DOHH2 (cell line): Measurements from ENCODE around the gene YTHDC1.

ENCODE experiments used
- H3F3A ChIP-seq: fragments of 200-600 bp; sonication (generic), shearing (Covaris generic); 2 replicates; pipeline ENCODE4 v1.6.0; 2016; ENCODE audit warnings: antibody characterized with exemption, mild to moderate bottlenecking; ENCODE audit not compliant: control insufficient read depth, insufficient read depth
- H3K27ac ChIP-seq: fragments of 200-600 bp; sonication (generic); 2 replicates; pipeline ENCODE4 v1.5.1; 2014; ENCODE audit warnings: low read depth, mild to moderate bottlenecking, low read length, moderate library complexity
- H3K27me3 ChIP-seq: fragments of 200-600 bp; sonication (generic); 2 replicates; pipeline ENCODE4 v1.6.1; 2014; ENCODE audit warnings: mild to moderate bottlenecking, low read length, mixed read lengths; ENCODE audit not compliant: control insufficient read depth
- H3K36me3 ChIP-seq: fragments of 200-600 bp; sonication (generic); 2 replicates; pipeline ENCODE4 v1.6.1; 2014; ENCODE audit warnings: mild to moderate bottlenecking, low read length, moderate library complexity, mixed read lengths; ENCODE audit not compliant: control insufficient read depth
- H3K4me1 ChIP-seq: fragments of 200-600 bp; sonication (generic); 2 replicates; pipeline ENCODE4 v1.6.1; 2014; ENCODE audit warnings: mild to moderate bottlenecking, low read length, mixed read lengths; ENCODE audit not compliant: control insufficient read depth
- H3K4me2 ChIP-seq: fragments of 200-600 bp; sonication (generic); 2 replicates; pipeline ENCODE4 v1.6.0; 2014; ENCODE audit warnings: mild to moderate bottlenecking, low read length, moderate library complexity
- H3K4me3 ChIP-seq: fragments of 200-600 bp; sonication (generic); 2 replicates; pipeline ENCODE4 v1.5.1; 2014; ENCODE audit warnings: mild to moderate bottlenecking, low read length, mixed read lengths
- H3K79me2 ChIP-seq: fragments of 200-600 bp; sonication (generic); 2 replicates; pipeline ENCODE4 v1.6.1; 2014; ENCODE audit warnings: mild to moderate bottlenecking, low read length, mixed read lengths; ENCODE audit not compliant: control insufficient read depth
- H3K9me2 ChIP-seq: fragments of 200-600 bp; sonication (generic); replicated peaks from 2 replicates; pipeline ENCODE4 v1.6.1; 2014; ENCODE audit warnings: mild to moderate bottlenecking, low read length, mixed read lengths; ENCODE audit not compliant: control insufficient read depth
- H3K9me3 ChIP-seq: fragments of 200-600 bp; sonication (generic); 2 replicates; pipeline ENCODE4 v1.6.1; 2014; ENCODE audit warnings: antibody characterized with exemption, low read length, mixed read lengths; ENCODE audit not compliant: control insufficient read depth, insufficient read depth
- H4K20me1 ChIP-seq: fragments of 200-600 bp; sonication (generic); 2 replicates; pipeline ENCODE4 v1.6.0; 2014; ENCODE audit warnings: low read depth, mild to moderate bottlenecking, antibody characterized with exemption, low read length, moderate library complexity; ENCODE audit not compliant: control insufficient read depth, insufficient read depth
- CTCF ChIP-seq: fragments of 200-600 bp; sonication (generic); IDR thresholded peaks from one replicate; pipeline ENCODE4 v1.5.1; 2014; ENCODE audit warnings: antibody characterized with exemption, mild to moderate bottlenecking, low read depth, low read length; ENCODE audit not compliant: poor library complexity, severe bottlenecking
- EZH2phosphoT487 ChIP-seq: fragments of 200-600 bp; sonication (generic); IDR thresholded peaks from 2 replicates; pipeline ENCODE4 v1.6.1; 2017; ENCODE audit warnings: borderline replicate concordance, mild to moderate bottlenecking, antibody characterized with exemption, low read length, moderate library complexity, mixed read lengths

The YTHDC1 gene

GRCh38 chr4:68264875-68265565, 84.9 kb downstream of the YTHDC1 start:
- no peak overlapping the region for H3K4me3 ChIP-seq
- TF ChIP-seq EZH2phosphoT487 (no peak), CTCF (no peak)
- H4K20me1 ChIP-seq, result no peaks in the 10 kb centered on the region
- H3F3A ChIP-seq, result no peaks in the 10 kb centered on the region
- no peak overlapping the region for H3K4me2 ChIP-seq
- no peaks in the 10 kb centered on the region for H3K27me3 ChIP-seq
- H3K36me3 ChIP-seq, result no peaks in the 10 kb centered on the region
- H3K27ac ChIP-seq, result no peak overlapping the region
- H3K79me2 ChIP-seq, result no peaks in the 10 kb centered on the region
- no peaks in the 10 kb centered on the region for H3K9me2 ChIP-seq
- H3K4me1 ChIP-seq, result no peaks in the 10 kb centered on the region
- no peaks in the 10 kb centered on the region for H3K9me3 ChIP-seq
